Endometrial microvascular endothelial cells (primary cell): ENCODE results near the gene SLC25A3. TPM values are rescaled to one million over a fixed set of nuclear protein-coding genes. Genes with fewer than 3 reads are reported as not detected.
"Not testable (repeated sequence)": the region's sequence is repeated elsewhere in the genome, so short reads cannot be mapped to it uniquely, and the experiment has no call there.

Source experiments
- in situ Hi-C: cut with HindIII; loops from 2 replicates; pipeline ENCODE4 v1.10.0; 2017; ENCODE audit warnings: low sequenced_read_pairs, low pct_unique_long_range_greater_than_20kb; ENCODE audit errors: inconsistent ontology term
- total RNA-seq: library from RNA; depleted of rRNA; stranded (reverse); fragments of >200 nt; gene quantifications from one replicate; pipeline ENCODE4 v1.2.3, GENCODE V29; 2015; ENCODE audit errors: inconsistent ontology term

SLC25A3 gene
- 1,053 TPM for total RNA-seq

DNA sequence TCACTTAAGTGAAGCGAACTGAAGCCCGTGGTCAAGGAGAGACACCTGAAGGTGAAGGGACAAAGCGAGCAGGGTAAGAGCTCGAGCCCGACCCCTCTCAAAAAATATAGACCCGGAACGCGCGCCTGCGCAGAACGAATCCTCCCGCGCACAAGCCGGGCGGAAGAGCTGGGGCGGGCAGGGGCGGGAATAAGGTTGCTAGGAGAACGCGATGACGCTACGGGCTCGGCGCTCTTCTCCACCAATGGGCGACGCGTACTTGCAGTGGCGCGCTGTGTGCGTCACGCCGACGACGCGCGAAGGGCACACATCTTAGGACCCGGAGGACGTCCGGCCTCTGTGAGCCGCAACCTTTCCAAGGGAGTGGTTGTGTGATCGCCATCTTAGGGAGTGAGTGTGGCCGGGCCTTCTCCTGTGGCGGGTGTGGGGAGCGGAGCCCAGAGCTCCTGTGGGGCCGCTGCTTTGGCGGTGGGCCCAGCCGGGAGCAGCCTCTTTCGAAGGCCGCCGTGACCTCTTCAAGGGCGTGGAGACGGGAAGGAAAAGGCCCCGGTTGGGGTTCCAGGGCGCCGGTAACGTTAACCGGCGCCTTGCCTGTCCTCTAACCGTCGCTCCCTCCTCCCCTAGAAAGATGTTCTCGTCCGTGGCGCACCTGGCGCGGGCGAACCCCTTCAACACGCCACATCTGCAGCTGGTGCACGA is at the start of gene SLC25A3:
Gene SLC25A3, plus strand, starts transcription at position 336 of the 699 bp plus-strand sequence. Its CDS starts 293 bp downstream, at position 629.
- in situ Hi-C loops = no loop called here

- in situ Hi-C loops = no loop called here
Observed at GRCh38 chr12:98543701-98544100, 49.8 kb upstream of the SLC25A3 start.

DNA sequence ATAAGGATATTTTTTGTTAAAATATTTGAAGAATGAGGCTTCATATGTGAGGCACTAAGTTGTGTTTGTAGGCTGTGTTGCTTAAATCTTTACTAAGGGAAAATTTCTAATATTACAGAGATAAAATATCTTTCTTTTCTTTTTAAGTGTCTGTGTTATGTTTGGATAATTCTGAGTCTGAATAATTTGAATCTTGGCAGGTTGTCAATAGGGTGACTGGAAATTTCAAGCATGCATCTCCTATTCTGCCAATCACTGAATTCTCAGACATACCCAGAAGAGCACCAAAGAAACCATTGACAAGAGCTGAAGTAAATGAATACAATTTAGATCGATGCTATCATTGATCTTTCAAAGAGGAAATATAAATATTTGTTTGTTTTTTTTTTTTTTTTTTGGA is 48.7 kb upstream of the SLC25A3 start:
- in situ Hi-C loops = no loop called here

GRCh38 chr12:98549371-98550110 is 43.9 kb upstream of the SLC25A3 start:
- in situ Hi-C loops = no loop called here

DNA sequence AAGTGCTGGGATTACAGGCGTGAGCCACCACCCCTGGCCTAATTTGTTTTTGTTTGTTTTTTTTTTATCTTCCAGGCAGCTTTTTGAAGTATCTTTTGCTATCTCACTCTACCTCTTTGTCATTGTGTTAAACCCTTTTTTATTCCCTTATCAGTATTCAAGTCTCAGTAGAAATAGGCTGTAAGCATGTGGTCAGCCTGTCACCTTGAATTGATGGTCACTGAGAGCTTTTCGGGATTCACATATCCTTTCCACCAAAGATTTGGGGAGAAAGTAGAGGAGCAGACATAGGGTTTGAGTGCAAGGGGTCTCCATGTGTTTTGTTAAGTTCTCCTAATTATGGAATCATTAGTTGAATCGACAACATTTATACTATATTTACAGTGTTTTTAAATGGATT is 41.7 kb upstream of the SLC25A3 start:
- in situ Hi-C loops = no loop called here

DNA sequence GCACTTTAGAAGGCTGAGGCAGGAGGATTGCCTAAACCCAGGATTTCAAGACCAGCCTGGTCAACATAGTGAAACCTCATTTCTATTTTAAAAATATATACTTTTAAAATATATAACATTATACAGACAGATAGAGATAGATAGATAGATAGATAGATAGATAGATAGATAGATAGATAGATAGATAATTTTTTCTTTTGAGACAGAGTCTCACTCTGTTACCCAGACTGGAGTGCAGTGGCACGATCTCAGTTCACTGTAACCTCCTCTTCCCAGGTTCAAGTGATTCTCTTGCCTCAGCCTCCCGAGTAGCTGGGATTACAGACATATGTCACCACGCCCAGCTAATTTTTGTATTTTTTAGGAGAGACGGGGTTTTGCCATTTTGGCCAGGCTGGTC is 35.4 kb upstream of the SLC25A3 start:
- in situ Hi-C loops = not testable (repeated sequence)

DNA sequence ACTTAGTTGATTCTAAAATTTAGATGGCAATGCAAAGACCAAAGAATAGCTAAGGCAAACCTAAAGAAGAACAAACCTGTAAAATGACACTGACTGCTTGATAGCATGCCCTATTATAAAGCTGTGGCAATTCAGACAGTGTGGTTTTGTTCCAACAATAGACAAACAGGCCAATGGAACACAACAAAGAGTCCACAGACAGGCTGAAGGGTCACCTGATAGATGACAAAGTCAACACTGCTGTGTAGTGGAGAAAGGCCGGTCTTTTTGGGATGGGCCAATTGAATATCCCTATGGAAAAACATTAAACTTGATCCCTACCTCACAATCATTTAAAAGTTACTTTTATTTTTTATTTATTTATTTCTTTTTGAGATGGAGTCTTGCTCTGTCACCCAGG is 33.8 kb upstream of the SLC25A3 start:
- in situ Hi-C loops = no loop called here

GRCh38 chr12:98561846-98562245 is 31.6 kb upstream of the SLC25A3 start:
- in situ Hi-C loops = no loop called here

DNA sequence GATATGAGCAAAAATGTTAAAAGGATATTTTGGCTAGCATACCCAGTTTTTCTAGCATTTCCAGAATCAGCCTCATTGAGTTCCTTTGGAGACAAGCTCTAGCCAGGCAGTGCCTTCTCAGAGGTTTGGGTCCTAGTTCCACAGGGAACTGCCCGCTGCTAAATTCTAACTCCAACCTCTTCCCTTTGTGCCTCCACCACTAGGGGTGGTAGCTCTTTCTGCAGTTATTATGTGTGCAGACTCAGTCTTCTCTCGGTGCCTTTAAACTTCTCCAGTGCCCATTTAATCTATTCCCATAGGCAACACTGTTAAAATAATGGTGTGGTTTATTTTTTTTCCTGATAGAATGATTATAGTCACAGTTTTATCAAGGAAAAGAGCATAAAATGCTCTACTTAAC is 21.5 kb upstream of the SLC25A3 start:
- in situ Hi-C loops = no loop called here

DNA sequence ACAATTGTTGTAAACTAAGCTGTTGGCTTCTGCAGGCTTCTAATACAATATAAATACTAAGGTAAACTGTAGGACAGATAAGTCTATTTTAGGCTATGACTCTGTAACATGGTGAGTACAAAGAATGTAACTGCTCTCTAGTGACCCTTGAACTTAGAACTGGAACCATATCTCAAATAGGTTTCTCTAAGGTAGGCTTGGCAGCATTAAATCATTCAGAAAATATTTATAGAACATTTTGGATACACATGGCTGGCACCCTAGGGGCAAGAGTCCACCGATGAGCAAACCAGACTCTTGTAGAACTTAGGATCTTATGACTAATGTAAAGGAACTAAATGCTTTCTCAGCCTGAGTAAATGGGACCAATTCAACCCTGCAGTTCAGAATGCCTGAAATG is 19.4 kb upstream of the SLC25A3 start:
- in situ Hi-C loops = no loop called here

GRCh38 chr12:98575013-98575412 is 18.5 kb upstream of the SLC25A3 start:
- in situ Hi-C loops = no loop called here

DNA sequence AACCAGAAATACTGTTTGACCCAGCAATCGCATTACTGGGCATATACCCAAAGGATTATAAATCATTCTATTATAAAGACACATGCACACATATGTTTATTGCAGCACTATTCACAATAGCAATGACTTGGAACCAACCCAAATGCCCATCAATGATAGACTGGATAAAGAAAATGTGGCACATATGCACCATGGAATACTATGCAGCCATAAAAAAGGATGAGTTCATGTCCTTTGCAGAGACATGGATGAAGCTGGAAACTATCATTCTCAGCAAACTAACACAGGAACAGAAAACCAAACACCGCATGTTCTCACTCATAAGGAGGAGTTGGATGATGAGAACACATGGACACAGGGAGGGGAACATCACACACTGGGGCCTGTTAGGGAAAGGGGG is 16.7 kb upstream of the SLC25A3 start:
- in situ Hi-C loops = not testable (repeated sequence)

GRCh38 chr12:98578392-98578791 is 15.1 kb upstream of the SLC25A3 start:
- in situ Hi-C loops = no loop called here

DNA sequence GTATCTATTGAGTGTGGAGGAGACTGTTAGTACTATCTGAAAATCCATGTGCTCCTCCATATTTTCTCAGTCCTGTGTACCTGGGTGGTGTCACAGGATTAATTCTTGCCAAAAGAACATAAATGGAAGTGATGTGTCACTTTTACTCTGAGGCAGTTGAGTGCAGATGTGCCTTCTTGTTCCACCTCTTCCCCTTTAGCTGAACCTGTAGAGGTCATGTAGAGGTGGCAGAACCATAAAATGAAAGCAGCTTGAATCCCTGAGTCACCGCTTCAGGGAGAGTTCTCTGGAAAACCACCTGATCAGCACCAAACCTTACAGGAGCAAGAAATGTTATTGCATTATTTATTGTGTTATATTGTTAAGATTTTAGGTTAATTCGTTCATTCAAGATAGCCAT is 14.7 kb upstream of the SLC25A3 start:
- in situ Hi-C loops = no loop called here

GRCh38 chr12:98579347-98579746 is 14.1 kb upstream of the SLC25A3 start:
- in situ Hi-C loops = no loop called here

DNA sequence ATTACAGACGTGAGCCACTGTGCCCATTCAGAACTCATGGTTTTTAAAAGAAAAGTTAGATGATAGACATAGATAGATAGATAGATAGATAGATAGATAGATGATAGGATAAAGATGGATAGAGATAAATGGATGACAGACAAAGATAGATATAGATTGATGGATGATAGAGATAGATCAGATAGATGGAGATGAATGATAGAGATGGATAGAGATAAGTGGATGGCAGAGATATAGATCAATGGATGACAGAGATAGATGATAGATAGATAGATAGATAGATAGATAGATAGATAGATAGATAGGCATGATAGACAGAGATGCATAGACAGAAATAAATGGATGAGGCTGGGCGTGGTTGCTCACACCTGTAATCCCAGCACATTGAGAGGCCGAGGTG is 13.7 kb upstream of the SLC25A3 start:
- in situ Hi-C loops = no loop called here

GRCh38 chr12:98580695-98581094 is 12.8 kb upstream of the SLC25A3 start:
- in situ Hi-C loops = no loop called here

- in situ Hi-C loops = no loop called here
Observed at GRCh38 chr12:98581101-98581500, 12.4 kb upstream of the SLC25A3 start.

DNA sequence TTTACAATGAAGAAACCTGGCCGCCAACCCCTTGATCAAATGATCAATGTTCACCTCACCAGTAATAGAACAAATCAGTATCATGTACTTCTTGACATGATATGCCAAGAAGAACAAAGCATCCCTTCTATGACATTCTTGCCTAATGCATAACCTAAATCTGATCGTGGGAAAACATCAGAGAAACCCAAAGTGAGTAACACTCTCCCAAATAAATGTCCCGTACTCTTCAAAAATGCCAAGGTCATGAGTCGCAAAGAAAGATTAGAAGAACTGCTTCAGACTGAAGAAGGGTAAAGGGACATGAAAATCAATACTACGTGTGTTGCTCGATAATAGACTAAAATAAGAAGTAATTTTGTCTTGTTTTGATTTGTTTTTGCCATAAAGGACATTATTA is 11.4 kb upstream of the SLC25A3 start:
- in situ Hi-C loops = no loop called here

DNA sequence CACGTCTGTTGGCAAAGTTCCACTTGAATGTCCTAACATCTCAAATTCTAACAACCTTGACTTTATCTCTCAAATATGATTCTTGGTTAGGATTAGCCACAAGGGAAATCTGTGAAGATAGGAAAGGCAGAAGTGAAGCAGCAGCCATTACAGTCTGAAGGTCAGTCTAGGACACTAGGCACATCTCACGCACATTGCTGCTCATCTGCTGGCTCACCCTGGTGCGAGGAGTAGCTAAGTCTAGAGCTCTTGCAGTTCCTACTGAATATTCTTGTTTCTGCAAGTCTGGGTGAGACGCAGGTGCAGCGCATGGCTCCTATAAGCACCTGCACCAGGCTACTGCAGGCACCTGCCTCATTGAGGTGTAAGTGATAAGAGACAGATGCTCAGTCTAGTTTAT is 6.4 kb upstream of the SLC25A3 start:
- in situ Hi-C loops = no loop called here
